H1 (cell line): ENCODE data around the gene APOL6. TPM values are rescaled to one million over a fixed set of nuclear protein-coding genes. Genes with fewer than 3 reads are reported as not detected.
A peak's percentile ranks its signal among the peaks of the same experiment; 100 is the strongest.

ENCODE experiments used
- CTCF ChIA-PET: fragments of 300-600 bp; sonication (Branson Sonifier 250); formaldehyde crosslinking; loops from one replicate; lab custom pipeline; 2021; ENCODE audit not compliant: partially characterized antibody; lab: Charles Lee
- POLR2A ChIA-PET: fragments of 300-600 bp; sonication (Branson Sonifier 250); formaldehyde crosslinking; loops from one replicate; lab custom pipeline; 2021; ENCODE audit warnings: inconsistent platforms; ENCODE audit not compliant: partially characterized antibody; lab: Charles Lee
- DNase-seq, 2 experiments: peaks; one replicate each; pipeline versions ENCODE4 v3.0.0 to v3.0.0-alpha.2; 2010 to 2022; ENCODE audit warnings: low spot score in 2 of 2, low read depth in 1 of 2, mixed read lengths in 1 of 2
- FAIRE-seq: peaks from 2 replicates; lab custom pipeline; 2011; peaks lifted over from hg19 to GRCh38; lab: Jason Lieb, UNC
- H2AFZ ChIP-seq: 2 replicates; pipeline ENCODE4 v1.8.1; 2012; ENCODE audit warnings: low read length, inconsistent platforms
- H2AK5ac ChIP-seq: 2 replicates; pipeline ENCODE4 v1.6.1; 2013; ENCODE audit warnings: low read depth, low read length
- H2BK120ac ChIP-seq: replicated peaks from 2 replicates; pipeline ENCODE3; 2013; ENCODE audit warnings: low read depth, low read length, inconsistent platforms
- H2BK12ac ChIP-seq: 2 replicates; pipeline ENCODE4 v1.6.1; 2013; ENCODE audit warnings: low read depth, low read length
- H2BK15ac ChIP-seq: 2 replicates; pipeline ENCODE4 v1.6.1; 2013; ENCODE audit warnings: low read length
- H2BK20ac ChIP-seq: 2 replicates; pipeline ENCODE4 v1.6.1; 2013; ENCODE audit warnings: low read length
- H2BK5ac ChIP-seq: 2 replicates; pipeline ENCODE4 v1.6.1; 2013; ENCODE audit warnings: low read depth, low read length
- H3K14ac ChIP-seq: 2 replicates; pipeline ENCODE4 v1.6.1; 2013; ENCODE audit warnings: inconsistent platforms; ENCODE audit not compliant: insufficient read length
- H3K18ac ChIP-seq: 2 replicates; pipeline ENCODE4 v1.6.1; 2013; ENCODE audit warnings: low read length; ENCODE audit errors: extremely low read depth
- H3K23ac ChIP-seq: 2 replicates; pipeline ENCODE4 v1.6.1; 2013; ENCODE audit warnings: inconsistent platforms; ENCODE audit not compliant: insufficient read length
- H3K23me2 ChIP-seq: 2 replicates; pipeline ENCODE4 v1.6.1; 2013; ENCODE audit warnings: low read depth, low read length
- H3K27ac ChIP-seq: 2 replicates; pipeline ENCODE4 v1.6.1; 2011; ENCODE audit warnings: low read depth, low read length, inconsistent platforms
- H3K27me3 ChIP-seq, 4 experiments: replicated peaks in 1 of 4; 1 replicate in 1 of 4; 2 replicates in 3 of 4; pipeline versions ENCODE4 v1.6.1 to v1.8.1; 2011 to 2013; ENCODE audit warnings: low read length in 3 of 4, mild to moderate bottlenecking in 3 of 4, inconsistent platforms in 2 of 4, mixed read lengths in 2 of 4, moderate library complexity in 1 of 4; ENCODE audit not compliant: control insufficient read depth in 3 of 4, insufficient read depth in 3 of 4; ENCODE audit errors: extremely low read depth in 1 of 4
- H3K36me3 ChIP-seq, 4 experiments: 2 replicates each; pipeline versions ENCODE4 v1.6.1 to v1.8.1; 2011 to 2013; ENCODE audit warnings: mild to moderate bottlenecking in 4 of 4, low read length in 3 of 4, moderate library complexity in 2 of 4, control low read depth in 1 of 4, inconsistent platforms in 1 of 4; ENCODE audit not compliant: insufficient read depth in 4 of 4, control insufficient read depth in 2 of 4
- H3K4ac ChIP-seq: replicated peaks from 2 replicates; pipeline ENCODE3; 2013; ENCODE audit warnings: low read length, low read depth, mixed read lengths, inconsistent platforms; ENCODE audit not compliant: insufficient read length
- H3K4me1 ChIP-seq, 4 experiments: replicated peaks in 1 of 4; 1 replicate in 1 of 4; 2 replicates in 3 of 4; pipeline versions ENCODE4 v1.6.1 to v1.8.1; 2011 to 2013; ENCODE audit warnings: low read length in 3 of 4, inconsistent platforms in 2 of 4, mixed read lengths in 1 of 4; ENCODE audit not compliant: insufficient read depth in 4 of 4, control insufficient read depth in 3 of 4
- H3K4me2 ChIP-seq, 2 experiments: 2 replicates each; pipeline versions ENCODE4 v1.6.1 to v1.8.1; 2011 to 2013; ENCODE audit warnings: low read depth in 2 of 2, low read length in 2 of 2, control low read depth in 1 of 2, inconsistent platforms in 1 of 2, mild to moderate bottlenecking in 1 of 2; ENCODE audit not compliant: insufficient read depth in 1 of 2
- H3K4me3 ChIP-seq, 4 experiments: fragments of 200-600, 300-600 bp in 1 of 4; sonication (generic), shearing (Covaris generic), sonication (Bioruptor Twin) in 1 of 4; 2 replicates each; pipeline versions ENCODE4 v1.5.1 to v1.8.1; 2011 to 2016; ENCODE audit warnings: low read length in 4 of 4, low read depth in 3 of 4, control low read depth in 2 of 4, inconsistent platforms in 2 of 4, mild to moderate bottlenecking in 2 of 4, mixed read lengths in 1 of 4, moderate library complexity in 1 of 4; ENCODE audit not compliant: insufficient read depth in 2 of 4; ENCODE audit errors: extremely low read depth in 1 of 4
- H3K56ac ChIP-seq: replicated peaks from 2 replicates; pipeline ENCODE3; 2013; ENCODE audit warnings: low read depth, mild to moderate bottlenecking, mixed read lengths, low read length, inconsistent platforms; ENCODE audit not compliant: insufficient read length
- H3K79me1 ChIP-seq: 2 replicates; pipeline ENCODE4 v1.6.1; 2013; ENCODE audit warnings: low read depth, low read length, control low read depth
- H3K79me2 ChIP-seq, 2 experiments: 2 replicates each; pipeline versions ENCODE4 v1.6.1 to v1.8.1; 2012 to 2013; ENCODE audit warnings: low read length in 2 of 2, mild to moderate bottlenecking in 2 of 2, inconsistent platforms in 1 of 2; ENCODE audit not compliant: insufficient read depth in 2 of 2, control insufficient read depth in 1 of 2
- H3K9ac ChIP-seq, 4 experiments: replicated peaks in 1 of 4; 1 replicate in 1 of 4; 2 replicates in 3 of 4; pipeline versions ENCODE4 v1.6.1 to v1.8.1; 2011 to 2013; ENCODE audit warnings: low read depth in 3 of 4, low read length in 3 of 4, control low read depth in 2 of 4, mild to moderate bottlenecking in 2 of 4, moderate library complexity in 2 of 4, inconsistent platforms in 1 of 4; ENCODE audit errors: extremely low read depth in 1 of 4
- H3K9me3 ChIP-seq, 2 experiments: 2 replicates each; pipeline versions ENCODE4 v1.6.1 to v1.8.1; 2012 to 2013; ENCODE audit warnings: mild to moderate bottlenecking in 2 of 2, moderate library complexity in 2 of 2, control low read depth in 1 of 2, inconsistent platforms in 1 of 2, low read depth in 1 of 2, low read length in 1 of 2, mixed read lengths in 1 of 2; ENCODE audit not compliant: insufficient read depth in 2 of 2
- H4K20me1 ChIP-seq, 2 experiments: replicated peaks in 1 of 2; 2 replicates each; pipeline versions ENCODE3 to v1.8.1; 2011 to 2013; ENCODE audit warnings: inconsistent platforms in 2 of 2, low read length in 2 of 2, mild to moderate bottlenecking in 1 of 2; ENCODE audit not compliant: insufficient read depth in 2 of 2, control insufficient read depth in 1 of 2
- H4K5ac ChIP-seq: 2 replicates; pipeline ENCODE4 v1.6.1; 2013; ENCODE audit warnings: low read length, low read depth, mixed read lengths, inconsistent platforms; ENCODE audit not compliant: insufficient read length
- H4K8ac ChIP-seq: 2 replicates; pipeline ENCODE4 v1.8.0; 2013; ENCODE audit warnings: mild to moderate bottlenecking, moderate library complexity, low read length, inconsistent platforms; ENCODE audit not compliant: insufficient read depth; ENCODE audit errors: extremely low read depth
- H4K91ac ChIP-seq: replicated peaks from 2 replicates; pipeline ENCODE3; 2013; ENCODE audit warnings: low read length, mixed read lengths, inconsistent platforms; ENCODE audit not compliant: insufficient read length
- ASH2L ChIP-seq: fragments of 200-600, 300-600 bp; sonication (generic); IDR thresholded peaks from one replicate; pipeline ENCODE4 v1.7.1; 2017; ENCODE audit warnings: low read length
- BACH1 ChIP-seq: IDR thresholded peaks from 2 replicates; pipeline ENCODE4 v1.6.1; 2012; ENCODE audit warnings: low read length, improper control_type of control experiment
- CREB1 ChIP-seq: IDR thresholded peaks from 2 replicates; pipeline ENCODE4 v1.6.1; 2012; ENCODE audit warnings: inconsistent platforms
- E2F6 ChIP-seq: IDR thresholded peaks from 2 replicates; pipeline ENCODE4 v1.6.1; 2012; ENCODE audit warnings: inconsistent platforms
- KDM1A ChIP-seq: fragments of 200-600, 300-600 bp; sonication (generic); IDR thresholded peaks from 2 replicates; pipeline ENCODE4 v1.7.1; 2016; ENCODE audit warnings: mild to moderate bottlenecking, low read length, borderline replicate concordance
- PHF8 ChIP-seq: fragments of 200-600 bp; sonication (generic); conservative IDR thresholded peaks from 2 replicates; pipeline ENCODE4 v1.7.1; 2012; ENCODE audit warnings: low read depth, mild to moderate bottlenecking, inconsistent platforms, low read length, moderate library complexity
- RXRA ChIP-seq: IDR thresholded peaks from 2 replicates; pipeline ENCODE4 v1.6.1; 2011; ENCODE audit warnings: low read depth, mild to moderate bottlenecking, low read length, moderate library complexity; ENCODE audit not compliant: insufficient read depth
- SIN3A ChIP-seq, 2 experiments: IDR thresholded peaks in 1 of 2; conservative IDR thresholded peaks in 1 of 2; 2 replicates each; pipeline ENCODE4 v1.6.1; 2011 to 2012; ENCODE audit warnings: low read length in 2 of 2, improper control_type of control experiment in 1 of 2, low read depth in 1 of 2, mild to moderate bottlenecking in 1 of 2
- USF2 ChIP-seq: IDR thresholded peaks from 2 replicates; pipeline ENCODE4 v1.6.1; 2011; ENCODE audit warnings: low read length, improper control_type of control experiment
- WGBS, 2 experiments: shearing (Covaris generic) in 1 of 2; methylation state at CpG; one replicate each; pipeline versions ENCODE4 v1.1.6 to v1.1.7; 2013 to 2015; ENCODE audit warnings: low lambda C conversion rate in 2 of 2, mixed read lengths in 2 of 2, inconsistent platforms in 1 of 2, low coverage in 1 of 2, missing lambda C conversion rate in 1 of 2; ENCODE audit not compliant: insufficient replicate concordance in 2 of 2, insufficient coverage in 1 of 2, insufficient read length in 1 of 2; ENCODE audit errors: extremely low coverage in 1 of 2, missing lambda C conversion rate in 1 of 2; 5-methylcytosine and 5-hydroxymethylcytosine counted together
- polyA plus RNA-seq, 7 experiments: library from polyadenylated mRNA; depleted of rRNA in 3 of 7; stranded (reverse) in 5 of 7; unstranded in 2 of 7; fragments of >200 nt in 5 of 7; fragments of 200-250 nt in 2 of 7; gene quantifications; 1 replicate in 5 of 7; 2 replicates in 1 of 7; 4 replicates in 1 of 7; pipeline versions ENCODE4 v1.2.1 to v1.2.3, GENCODE V29; 2011 to 2013; ENCODE audit warnings: missing spikeins in 2 of 7, mixed read lengths in 2 of 7
- total RNA-seq: library from RNA; stranded (reverse); fragmentation: NEBNext Ultra II Directional; extraction: Animal tissue kit (Norgen Biotek cat#: 25700); gene quantifications from 2 replicates; pipeline ENCODE4 v1.2.1, GENCODE V29; 2021

APOL6 gene
- total and polyA plus RNA-seq, 2 of the 8 experiments (the other 6 are each of a cell fraction or from before 2014, with no cell fraction given): 0.06 to 0.13 TPM

- Histone ChIP-seq H3K14ac (no peak overlapping the region), H2BK20ac (peak overlapping the region; percentile 66; the same call in 1 of the 2 replicates), H2BK12ac (peak overlapping the region; percentile 95; the same call in 1 of the 2 replicates), H2BK15ac (peak overlapping the region; percentile 88; the same call in 1 of the 2 replicates), H2BK5ac (peak overlapping the region; percentile 96), H3K23me2 (peaks cover 5% of the 10 kb centered on the region), H4K8ac (no peak overlapping the region), H4K91ac (peak overlapping the region; percentile 31), H4K20me1 (no peaks in the 10 kb centered on the region), H3K79me1 (no peaks in the 10 kb centered on the region), H3K27ac (peak overlapping the region; percentile 35; the same call in 1 of the 2 replicates), H3K27me3 (peaks cover 0 to 2% (median 0%) of the 10 kb centered on the region in 4 experiments; a peak in 1 of 7 replicates), H3K9ac (peak overlapping the region in 3 of 4 experiments; percentile 4 to 46 (median 40); a peak in 5 of 7 replicates), H3K23ac (no peak overlapping the region), H3K4me2 (peak overlapping the region; percentile 81 to 96), H4K5ac (peak overlapping the region; percentile 35), H3K4ac (no peak overlapping the region), H2AK5ac (no peak overlapping the region), H3K9me3 (no peaks in the 10 kb centered on the region), H2AFZ (peak overlapping the region; percentile 94), H3K79me2 (no peaks in the 10 kb centered on the region), H3K56ac (no peak overlapping the region), H3K4me1 (peaks cover 0 to 15% (median 10%) of the 10 kb centered on the region in 4 experiments; a peak in 6 of 7 replicates), H3K18ac (peak overlapping the region; percentile 95), H3K4me3 (peak overlapping the region; percentile 35 to 61 (median 56)), H3K36me3 (no peaks in the 10 kb centered on the region), H2BK120ac (no peak overlapping the region)
- POLR2A ChIA-PET: interaction anchor here (0.7 to 1.2 kb wide), 6 partner anchors 13 to 355 kb away, joined by 3 read pairs; no protein-coding TSS in a partner anchor
- peak; percentile 73 for FAIRE-seq
- CTCF ChIA-PET: interaction anchor here (0.6 to 2.0 kb wide), 33 partner anchors 13 to 504 kb away, joined by 3 to 9 read pairs (median 3); partner anchors contain the start of gene APOL6
- peak; percentile 63 to 81 for DNase-seq
- 10% methylated on average over 21 of the region's 21 CpGs; no CpG with 5 or more reads in 1 of the 2 experiments for WGBS, 2 experiments
- TF ChIP-seq ASH2L: no peak
- TF ChIP-seq KDM1A: no peak
- no peak for TF ChIP-seq SIN3A (conservative IDR thresholded peaks at IDR 0.05 in 1 of 2, IDR thresholded peaks at IDR 0.05 in 1 of 2; ENCODE audit: low read depth in 1 of 2, low read length in 2 of 2)
- no peak for TF ChIP-seq BACH1
- 0 out of 2 replicates have a peak, but pooled peaks have one; percentile 19 for TF ChIP-seq PHF8
- no peak for TF ChIP-seq RXRA
- TF ChIP-seq E2F6: peak; percentile 20; the same call in 1 of the 2 replicates
- no peak for TF ChIP-seq USF2
- 0 out of 2 replicates have a peak, but pooled peaks have one; percentile 20 for TF ChIP-seq CREB1
These were observed 20.8 kb upstream of the APOL6 start for GRCh38 chr22:35627267-35628041.
